ENCODE measurements around the gene WDR18.
A peak's percentile ranks its signal among the peaks of the same experiment; 100 is the strongest.

Gene WDR18

GRCh38 chr19:1009041-1009980 is 25.2 kb downstream of the WDR18 start:
- DNase-seq: no peak

- DNase-seq: no peak
These were observed 25.9 kb downstream of the WDR18 start for GRCh38 chr19:1009981-1010538.

- DNase-seq: no peak
These were observed 26.7 kb downstream of the WDR18 start for GRCh38 chr19:1010586-1011510.

- no peak for DNase-seq
These were observed 27.7 kb downstream of the WDR18 start for GRCh38 chr19:1011831-1012333.

GRCh38 chr19:1012334-1012733 is 28.2 kb downstream of the WDR18 start:
- no peak for DNase-seq

- DNase-seq: no peak
These were observed 29.1 kb downstream of the WDR18 start for GRCh38 chr19:1013218-1013617.

GRCh38 chr19:1014161-1015060 is 30.3 kb downstream of the WDR18 start:
- DNase-seq: no peak

GRCh38 chr19:1015061-1015781 is 31.1 kb downstream of the WDR18 start:
- no peak for DNase-seq

GRCh38 chr19:1015782-1016646 is 31.9 kb downstream of the WDR18 start:
- no peak for DNase-seq

GRCh38 chr19:1016647-1017114 is 32.5 kb downstream of the WDR18 start:
- no peak for DNase-seq

GRCh38 chr19:1017115-1017905 is 33.2 kb downstream of the WDR18 start:
- no peak for DNase-seq

GRCh38 chr19:1017906-1018305 is 33.8 kb downstream of the WDR18 start:
- no peak for DNase-seq

- DNase-seq: no peak
These were observed 34.2 kb downstream of the WDR18 start for GRCh38 chr19:1018393-1018792.

- DNase-seq: no peak
These were observed 34.9 kb downstream of the WDR18 start for GRCh38 chr19:1018932-1019615.

- DNase-seq: no peak
These were observed 35.4 kb downstream of the WDR18 start for GRCh38 chr19:1019616-1019961.

- no peak for DNase-seq
These were observed 36.1 kb downstream of the WDR18 start for GRCh38 chr19:1019980-1020867.

- peak; percentile 98 for DNase-seq
These were observed 36.8 kb downstream of the WDR18 start, which contains the start of gene TMEM259 for GRCh38 chr19:1020868-1021425. TMEM259 (minus strand) TSS chr19:1021123; CDS start chr19:1020996, 127 bp downstream.

Measured in CD4-positive, alpha-beta T cell treated with Interleukin-6 for 4 hours (primary cell).